T-helper 1 cell treated with Interleukin-12 subunit alpha and Interleukin-12 subunit beta and Interleukin-4 antibody, amounts not matched to agents 30 ng/mL and 1 ng/mL, for 36 hours (primary cell): ENCODE data around the gene FBXL7. TPM values are rescaled to one million over a fixed set of nuclear protein-coding genes. Genes with fewer than 3 reads are reported as not detected.

Source experiments
- intact Hi-C: fragments of 100-400 bp; cut with micrococcal nuclease; formaldehyde crosslinking; loops from one replicate; pipeline ENCODE4 v1.15.1; 2024
- total RNA-seq: library from RNA; stranded (reverse); gene quantifications from 2 replicates; pipeline ENCODE4 v1.2.3, GENCODE V29; 2022

Gene FBXL7
- total RNA-seq, 1 donor from 2014 or later, result not detected

GRCh38 chr5:15538516-15538915, 38.5 kb downstream of the FBXL7 start:
- intact Hi-C loops, result no loop called here

GRCh38 chr5:15539951-15540350, 40.0 kb downstream of the FBXL7 start:
- intact Hi-C loops, result no loop called here

- intact Hi-C loops, result no loop called here
Observed at GRCh38 chr5:15544039-15544438, 44.1 kb downstream of the FBXL7 start.

DNA sequence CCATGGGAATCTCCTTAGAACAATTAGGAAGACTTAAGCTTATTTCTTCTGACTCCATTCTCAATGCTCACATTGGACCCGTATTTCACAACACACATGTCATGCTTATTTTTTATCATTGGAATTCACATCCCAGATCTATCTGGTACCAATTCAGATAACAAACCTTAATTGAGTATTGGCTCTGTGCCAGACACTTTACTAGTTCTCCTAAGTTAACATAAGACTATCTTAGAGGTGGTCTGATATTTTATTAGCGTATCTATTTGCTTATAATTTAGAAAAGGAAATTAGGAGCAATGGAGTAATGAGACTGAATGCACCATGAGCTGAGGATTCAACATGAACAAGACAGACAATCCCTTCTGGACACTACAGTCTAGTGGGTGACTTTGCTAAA, 45.1 kb downstream of the FBXL7 start:
- intact Hi-C loops, result no loop called here

DNA sequence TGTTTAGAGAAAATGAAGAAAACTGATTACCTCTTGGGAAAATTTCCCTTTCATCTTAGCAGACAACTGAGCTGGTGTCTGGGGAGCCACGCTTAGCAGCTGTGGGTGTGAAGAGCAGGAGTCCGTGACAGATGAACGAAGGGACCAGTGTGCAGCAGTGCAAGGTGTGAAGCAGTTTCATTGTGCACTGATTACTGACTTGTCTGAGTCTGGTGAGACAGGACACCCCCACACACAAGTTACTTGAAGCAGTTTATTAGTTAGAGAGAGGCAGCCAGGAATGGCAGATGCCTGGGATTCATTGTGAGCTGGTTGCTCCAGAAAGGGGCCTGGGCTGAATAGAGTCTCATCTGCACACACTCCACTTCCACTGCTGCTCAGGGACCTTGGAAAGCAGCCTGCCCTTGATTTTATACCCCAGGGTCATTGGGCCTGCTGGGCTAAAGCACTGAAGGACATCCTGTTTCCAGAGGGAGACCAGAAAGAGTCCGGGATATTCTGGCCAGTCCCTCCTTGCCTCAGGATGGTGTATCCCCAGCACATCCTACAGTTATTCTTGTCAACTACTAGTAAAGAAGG, 47.4 kb downstream of the FBXL7 start:
- intact Hi-C loops, result no loop called here

DNA sequence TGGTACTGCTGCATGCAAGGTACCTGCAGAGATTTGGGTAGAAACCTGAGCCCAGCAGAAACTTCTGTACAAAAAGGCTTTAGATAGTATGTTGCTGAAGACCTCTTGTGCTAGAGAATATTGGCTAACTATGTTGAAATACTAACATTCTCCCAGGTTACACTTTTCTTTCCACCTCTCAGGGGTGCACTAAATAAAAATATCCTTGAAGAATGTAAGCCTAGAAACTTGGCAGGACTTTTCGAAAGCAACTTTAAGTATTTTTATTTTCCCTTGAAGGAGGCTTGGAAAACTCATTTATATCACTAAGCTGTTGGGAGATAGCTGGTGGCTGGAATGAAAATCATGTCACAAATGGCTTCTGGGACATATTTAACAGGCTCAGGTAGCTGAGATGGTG, 50.0 kb downstream of the FBXL7 start:
- intact Hi-C loops, result loop anchor here (5.0 kb wide), 1 partner anchor 578 kb away; no protein-coding TSS in a partner anchor

GRCh38 chr5:15550502-15551112, 50.6 kb downstream of the FBXL7 start:
- intact Hi-C loops, result loop anchor here (5.0 kb wide), 1 partner anchor 578 kb away; no protein-coding TSS in a partner anchor

- intact Hi-C loops, result loop anchor here (5.0 kb wide), 1 partner anchor 579 kb away; no protein-coding TSS in a partner anchor
Observed at GRCh38 chr5:15551113-15551504, 51.1 kb downstream of the FBXL7 start.

GRCh38 chr5:15554542-15554941, 54.6 kb downstream of the FBXL7 start:
- intact Hi-C loops, result loop anchor here (5.0 kb wide), 1 partner anchor 582 kb away; no protein-coding TSS in a partner anchor

DNA sequence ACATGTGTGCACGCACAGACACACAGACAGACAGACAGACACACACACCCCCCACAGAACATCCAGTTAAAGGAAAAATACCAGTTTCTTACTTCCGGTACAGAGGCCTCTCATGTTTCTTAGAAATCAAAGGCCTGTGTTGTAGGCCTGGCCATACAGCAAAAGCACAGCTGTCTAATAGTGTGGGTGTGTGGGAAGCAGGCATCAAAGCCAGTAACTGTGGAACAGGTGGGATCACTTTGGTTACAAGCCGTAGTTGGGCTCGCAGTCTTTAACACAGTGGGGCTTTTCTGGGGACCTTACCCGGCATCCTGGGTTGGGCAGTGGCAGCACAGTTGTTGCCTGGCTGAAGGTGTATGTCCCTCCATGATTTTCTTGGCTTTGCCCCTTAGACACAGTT, 55.2 kb downstream of the FBXL7 start:
- intact Hi-C loops, result no loop called here

GRCh38 chr5:15558240-15558639, 58.3 kb downstream of the FBXL7 start:
- intact Hi-C loops, result no loop called here

DNA sequence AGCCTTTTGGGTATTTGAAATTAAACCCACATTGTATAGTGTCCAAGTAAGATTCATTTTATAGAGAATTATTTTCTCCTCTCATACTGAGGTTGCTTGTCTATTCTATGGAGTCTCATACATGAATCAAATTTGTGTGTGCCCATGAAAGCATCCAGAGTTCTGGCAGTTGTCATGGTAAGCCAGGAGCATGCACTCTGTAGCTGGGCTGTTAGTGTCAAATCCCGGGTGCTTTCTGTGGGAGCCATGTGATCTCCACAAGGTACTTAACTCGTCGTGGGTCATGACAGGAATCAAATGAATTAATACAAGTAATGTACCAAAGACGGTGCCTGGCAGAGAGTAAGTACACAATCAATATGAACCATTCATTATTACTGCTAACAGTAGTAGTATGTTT, 58.7 kb downstream of the FBXL7 start:
- intact Hi-C loops, result no loop called here

DNA sequence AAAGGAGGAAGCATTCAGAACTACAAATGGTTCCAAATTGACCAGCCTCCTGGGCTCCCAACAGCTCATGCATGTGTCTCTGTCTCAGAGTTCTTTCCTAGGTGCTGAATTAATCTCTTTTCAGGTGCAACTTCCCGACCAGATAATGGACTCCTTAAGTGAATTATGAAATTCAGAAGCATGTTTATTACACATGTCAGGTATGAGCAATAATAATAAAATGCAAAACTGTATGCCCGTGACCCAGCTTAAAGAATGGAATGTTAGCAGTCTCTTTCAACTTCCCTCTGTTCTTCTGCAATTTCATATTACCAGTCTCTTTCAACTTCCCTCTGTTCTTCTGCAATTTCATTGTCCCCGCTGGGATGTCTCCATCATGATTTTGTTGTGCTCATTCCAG, 60.4 kb downstream of the FBXL7 start:
- intact Hi-C loops, result no loop called here

DNA sequence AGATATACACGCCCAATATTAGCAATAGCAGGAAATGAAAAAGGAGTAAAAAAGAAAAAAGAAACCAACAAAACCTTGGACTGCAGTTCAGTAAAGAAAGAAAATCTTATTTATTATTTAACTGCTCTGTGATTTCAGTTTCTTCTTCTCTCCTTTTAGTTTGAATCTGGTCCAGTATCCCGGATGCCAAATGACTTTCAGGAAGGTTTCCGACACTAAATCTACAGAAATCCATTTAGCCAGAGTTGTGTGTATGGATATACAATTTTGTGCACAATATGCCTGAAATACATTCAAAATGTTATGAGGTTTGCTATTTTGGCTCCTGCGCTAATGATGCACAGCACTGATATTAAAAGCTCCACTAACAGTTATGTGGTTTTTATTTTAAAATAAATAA, 64.5 kb downstream of the FBXL7 start:
- intact Hi-C loops, result no loop called here

DNA sequence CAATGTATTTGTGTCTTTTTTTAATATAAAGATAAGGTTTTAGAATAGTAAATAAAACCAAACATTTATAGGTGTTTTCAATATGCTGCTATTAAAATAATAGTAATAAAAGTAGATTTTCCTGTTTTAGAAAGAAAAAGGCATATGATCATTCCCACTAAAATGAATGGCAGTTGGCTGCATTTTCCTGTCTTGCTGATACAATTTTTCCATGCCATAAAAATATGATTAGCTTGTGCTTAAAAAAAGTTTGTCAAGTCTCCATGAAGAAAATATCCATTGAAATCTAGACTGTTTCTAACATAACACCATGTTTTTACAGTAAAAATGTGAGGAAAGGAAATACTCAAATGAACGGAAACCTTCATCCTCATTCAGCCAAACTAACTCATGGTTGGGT, 65.0 kb downstream of the FBXL7 start:
- intact Hi-C loops, result no loop called here

GRCh38 chr5:15566306-15566705, 66.3 kb downstream of the FBXL7 start:
- intact Hi-C loops, result no loop called here

- intact Hi-C loops, result no loop called here
Observed at GRCh38 chr5:15566789-15567188, 66.8 kb downstream of the FBXL7 start.

DNA sequence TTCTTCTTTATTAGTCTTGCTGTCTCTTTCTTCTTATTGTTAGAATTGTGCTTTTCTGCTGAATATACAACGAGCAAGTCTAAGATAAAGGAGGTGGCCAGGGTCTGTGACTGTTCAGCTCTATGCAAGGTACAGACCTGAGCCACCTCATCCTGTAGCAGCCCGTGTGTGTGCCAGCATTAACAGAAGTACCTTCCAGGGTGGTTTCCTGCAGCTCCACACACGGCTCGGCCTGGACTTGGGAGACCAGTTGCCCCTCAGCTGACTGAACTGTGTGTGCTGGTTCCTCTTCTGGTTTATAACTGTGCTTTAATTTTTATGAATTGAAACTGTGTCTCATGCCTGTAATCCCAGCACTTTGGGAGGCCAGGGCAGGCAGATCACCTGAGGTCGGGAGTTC, 70.5 kb downstream of the FBXL7 start:
- intact Hi-C loops, result no loop called here

GRCh38 chr5:15571081-15571480, 71.1 kb downstream of the FBXL7 start:
- intact Hi-C loops, result no loop called here

DNA sequence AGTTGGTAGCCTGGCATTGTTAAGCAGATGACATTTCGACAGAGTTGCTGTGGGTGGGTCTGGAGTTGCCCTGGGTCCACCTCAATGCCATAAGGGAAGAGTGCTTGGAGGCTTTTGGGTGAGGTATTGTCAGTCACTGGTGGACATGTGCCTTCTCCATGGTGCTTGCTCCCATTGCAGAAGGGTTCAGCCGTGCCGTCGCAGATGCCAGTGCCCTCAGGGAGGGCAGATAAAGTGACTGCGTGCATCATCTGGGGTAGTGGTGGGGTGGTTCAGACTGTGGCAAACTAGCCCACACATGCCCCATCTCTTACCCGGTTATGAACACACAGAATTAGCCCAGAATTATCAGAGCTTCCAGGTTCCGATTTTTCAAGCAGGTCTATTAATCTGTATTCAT, 71.6 kb downstream of the FBXL7 start:
- intact Hi-C loops, result no loop called here

DNA sequence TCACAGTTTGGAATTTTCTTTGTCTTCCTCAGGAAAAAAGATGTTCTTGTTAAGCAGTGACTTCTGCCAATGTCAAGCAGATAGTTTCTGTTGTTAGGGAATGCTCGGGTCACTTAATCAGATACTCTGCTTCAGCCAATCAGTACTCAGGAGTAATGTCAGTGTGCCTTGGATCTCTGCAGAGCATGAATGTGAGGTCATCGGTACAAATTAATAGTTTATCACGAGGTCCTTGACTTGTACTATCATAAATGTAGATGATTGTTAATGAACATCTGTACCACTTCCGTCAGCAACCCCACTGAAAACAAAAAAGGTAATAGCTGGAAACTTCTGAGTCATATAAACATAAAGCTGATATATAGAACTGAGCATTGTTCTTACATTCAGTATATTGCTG, 73.6 kb downstream of the FBXL7 start:
- intact Hi-C loops, result no loop called here

GRCh38 chr5:15574128-15574527, 74.1 kb downstream of the FBXL7 start:
- intact Hi-C loops, result no loop called here

- intact Hi-C loops, result no loop called here
Observed at GRCh38 chr5:15574806-15575325, 74.9 kb downstream of the FBXL7 start.
